B cell (primary cell): ENCODE data around the gene STEAP4.

Experiments used
- CTCF ChIP-seq: fragments of 200-600 bp; IDR thresholded peaks from one replicate; pipeline ENCODE4 v1.8.0; 2022; ENCODE audit warnings: antibody characterized with exemption, mild to moderate bottlenecking
- EZH2 ChIP-seq: IDR thresholded peaks from 2 replicates; pipeline ENCODE4 v1.6.1; 2012; ENCODE audit warnings: borderline replicate concordance, low read depth, mild to moderate bottlenecking, moderate library complexity, low read length; ENCODE audit not compliant: insufficient read depth, poor library complexity, severe bottlenecking

DNA sequence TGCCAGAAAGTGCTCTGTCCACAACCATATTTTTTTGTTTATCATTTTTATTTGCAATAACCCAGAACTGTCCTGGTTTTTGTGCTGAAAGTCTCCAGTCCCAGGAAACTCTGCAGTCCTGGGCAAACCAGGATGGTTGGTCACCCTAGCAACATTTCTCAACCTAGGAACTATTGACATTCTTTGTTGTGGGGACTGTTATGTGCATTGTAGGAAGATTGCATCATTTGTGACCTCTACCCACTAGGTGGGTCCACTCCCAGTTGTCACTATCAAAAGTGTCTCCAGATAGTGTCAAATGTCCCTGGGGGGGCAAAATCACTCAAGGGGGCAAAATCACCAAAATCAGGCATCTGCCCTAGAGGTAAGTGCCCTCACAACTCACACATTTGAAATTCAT, 72.9 kb downstream of the STEAP4 start:
- TF ChIP-seq CTCF, result no peak
- no peak for TF ChIP-seq EZH2
